Endothelial cell of umbilical vein (primary cell): ENCODE data around the gene NRG3. TPM values are rescaled to one million over a fixed set of nuclear protein-coding genes. Genes with fewer than 3 reads are reported as not detected.

Experiments used
- BruUV-seq: library from RNA; stranded (reverse); fragments of 400-500 nt; replicated peaks from 2 replicates; lab custom pipeline; 2021; lab: Mats Ljungman, UMichigan
- CTCF ChIA-PET: fragments of 300-600, 350-600 bp; sonication (Branson Sonifier 250); formaldehyde crosslinking; loops from one replicate; lab custom pipeline; 2021; ENCODE audit warnings: antibody characterized with exemption, inconsistent platforms; lab: Charles Lee
- POLR2A ChIA-PET: fragments of 300-600, 350-600 bp; sonication (Branson Sonifier 250); formaldehyde crosslinking; loops from one replicate; lab custom pipeline; 2021; ENCODE audit warnings: antibody characterized with exemption, inconsistent platforms; lab: Charles Lee
- DNase-seq: peaks from one replicate; pipeline ENCODE4 v3.0.0-alpha.2; 2011; ENCODE audit warnings: low read depth, low spot score
- FAIRE-seq: peaks from 2 replicates; lab custom pipeline; 2011; peaks lifted over from hg19 to GRCh38; lab: Jason Lieb, UNC
- H2AFZ ChIP-seq: 2 replicates; pipeline ENCODE4 v1.6.0; 2012; ENCODE audit warnings: low read depth, low read length, control low read depth, inconsistent platforms
- H3K27ac ChIP-seq: 2 replicates; pipeline ENCODE4 v1.5.1; 2011; ENCODE audit warnings: low read depth, mild to moderate bottlenecking, control low read depth, low read length, moderate library complexity; ENCODE audit not compliant: insufficient read depth
- H3K27me3 ChIP-seq, 2 experiments: 2 replicates each; pipeline versions ENCODE4 v1.6.0 to v1.6.1; 2011; ENCODE audit warnings: low read length in 2 of 2, mixed read lengths in 1 of 2; ENCODE audit not compliant: control insufficient read depth in 2 of 2, insufficient read depth in 2 of 2
- H3K36me3 ChIP-seq, 2 experiments: 2 replicates in 1 of 2; 3 replicates in 1 of 2; pipeline ENCODE4 v1.5.1; 2011; ENCODE audit warnings: low read length in 2 of 2, mild to moderate bottlenecking in 1 of 2, moderate library complexity in 1 of 2; ENCODE audit not compliant: control insufficient read depth in 2 of 2, insufficient read depth in 2 of 2; ENCODE audit errors: extremely low read depth in 1 of 2
- H3K4me1 ChIP-seq: 3 replicates; pipeline ENCODE4 v1.5.1; 2011; ENCODE audit warnings: mild to moderate bottlenecking, low read length; ENCODE audit not compliant: control insufficient read depth, insufficient read depth; ENCODE audit errors: extremely low read depth
- H3K4me2 ChIP-seq: 2 replicates; pipeline ENCODE4 v1.6.1; 2011; ENCODE audit warnings: low read length, control low read depth, mixed read lengths; ENCODE audit not compliant: insufficient read depth
- H3K4me3 ChIP-seq, 3 experiments: fragments of 200-600 bp in 1 of 3; sonication (generic), shearing (Covaris generic) in 1 of 3; replicated peaks in 1 of 3; 2 replicates each; pipeline ENCODE4 v1.5.1; 2011 to 2016; ENCODE audit warnings: control low read depth in 3 of 3, low read length in 3 of 3, mild to moderate bottlenecking in 2 of 3, inconsistent platforms in 1 of 3, low read depth in 1 of 3, moderate library complexity in 1 of 3; ENCODE audit not compliant: insufficient read depth in 1 of 3
- H3K79me2 ChIP-seq: 2 replicates; pipeline ENCODE4 v1.6.0; 2012; ENCODE audit warnings: low read length, inconsistent platforms; ENCODE audit not compliant: control insufficient read depth, insufficient read depth
- H3K9ac ChIP-seq: replicated peaks from 2 replicates; pipeline ENCODE3; 2011; ENCODE audit warnings: low read length, control low read depth; ENCODE audit not compliant: insufficient read depth; ENCODE audit errors: extremely low read depth
- H3K9me1 ChIP-seq: replicated peaks from 3 replicates; pipeline ENCODE4 v1.6.0; 2011; ENCODE audit warnings: mild to moderate bottlenecking, low read length; ENCODE audit not compliant: control insufficient read depth, insufficient read depth; ENCODE audit errors: extremely low read depth
- H3K9me3 ChIP-seq: replicated peaks from 2 replicates; pipeline ENCODE4 v1.5.1; 2012; ENCODE audit warnings: low read length, inconsistent platforms; ENCODE audit not compliant: control insufficient read depth, insufficient read depth
- H4K20me1 ChIP-seq: replicated peaks from 2 replicates; pipeline ENCODE3; 2011; ENCODE audit warnings: mild to moderate bottlenecking, low read length; ENCODE audit not compliant: control insufficient read depth, insufficient read depth; ENCODE audit errors: extremely low read depth
- EZH2 ChIP-seq: IDR thresholded peaks from 2 replicates; pipeline ENCODE4 v1.6.1; 2012; ENCODE audit warnings: borderline replicate concordance, low read depth, mild to moderate bottlenecking, moderate library complexity, low read length, inconsistent platforms; ENCODE audit not compliant: severe bottlenecking
- FOS ChIP-seq: IDR thresholded peaks from 2 replicates; pipeline ENCODE4 v1.6.1; 2011; ENCODE audit warnings: mild to moderate bottlenecking, low read length, moderate library complexity, borderline replicate concordance; ENCODE audit not compliant: insufficient read depth
- GATA2 ChIP-seq: IDR thresholded peaks from 2 replicates; pipeline ENCODE4 v1.7.0; 2011; ENCODE audit warnings: low read depth, mild to moderate bottlenecking, moderate library complexity, mixed read lengths, low read length; ENCODE audit not compliant: insufficient read length, insufficient read depth
- JUN ChIP-seq: IDR thresholded peaks from 2 replicates; pipeline ENCODE4 v1.6.1; 2011; ENCODE audit warnings: borderline replicate concordance, low read depth; ENCODE audit not compliant: insufficient read length, insufficient read depth
- MYC ChIP-seq: IDR thresholded peaks from one replicate; pipeline ENCODE4 v1.6.1; 2011; ENCODE audit warnings: mild to moderate bottlenecking, low read depth, low read length
- POLR2A ChIP-seq: IDR thresholded peaks from 2 replicates; pipeline ENCODE4 v1.6.1; 2012; ENCODE audit warnings: low read depth, mild to moderate bottlenecking, control low read depth, low read length
- POLR2AphosphoS5 ChIP-seq: IDR thresholded peaks from 2 replicates; pipeline ENCODE4 v1.6.1; 2012; ENCODE audit warnings: low read depth, mild to moderate bottlenecking, control low read depth, low read length, moderate library complexity; ENCODE audit not compliant: insufficient read depth
- dilution Hi-C: fragments of 300-500 bp; cut with MboI; formaldehyde crosslinking; loops from one replicate; pipeline ENCODE4 v1.15.0; 2019; ENCODE audit warnings: low sequenced_read_pairs; ENCODE audit not compliant: extremely low pct_ligation_motif_present
- intact Hi-C: fragments of 100-400 bp; cut with micrococcal nuclease; formaldehyde crosslinking; loops from one replicate; pipeline ENCODE4 v1.10.0; 2022
- polyA plus RNA-seq, 4 experiments: library from polyadenylated mRNA; depleted of rRNA in 3 of 4; stranded (reverse) in 3 of 4; unstranded in 1 of 4; fragments of >200 nt; gene quantifications; 2 replicates each; pipeline versions ENCODE4 v1.2.1 to v1.2.3, GENCODE V29; 2011 to 2012; ENCODE audit warnings: missing spikeins in 1 of 4
- total RNA-seq: library from RNA; stranded (reverse); gene quantifications from 2 replicates; pipeline ENCODE4 v1.2.3, GENCODE V29; 2021
- TF ChIP-seq, protein P1 (sequence below), 2 donors: IDR thresholded peaks; 1 replicate in 1 of 2; 2 replicates in 1 of 2; pipeline ENCODE4 v1.5.1; 2011; ENCODE audit warnings: low read length in 2 of 2, mild to moderate bottlenecking in 2 of 2, moderate library complexity in 2 of 2, control low read depth in 1 of 2, inconsistent platforms in 1 of 2, low read depth in 1 of 2; ENCODE audit not compliant: insufficient read depth in 1 of 2; ENCODE audit errors: extremely low read depth in 1 of 2

NRG3 gene
- total and polyA plus RNA-seq, 2 donors (not counting 3 experiments of a cell fraction or from before 2014, with no cell fraction given): 1.9 to 3.9 TPM

- DNase-seq (no peak), FAIRE-seq (no peak)
- CTCF ChIA-PET: interaction anchor here (1.4 to 2.8 kb wide), 3 partner anchors 11 to 890 kb away, joined by 4 to 10 read pairs (median 9); no protein-coding TSS in a partner anchor
- intact Hi-C loops: no loop called here
- peak overlapping the region; percentile 83 for H3K27ac ChIP-seq
- BruUV-seq: no TSS peak
- H3K79me2 ChIP-seq: no peaks in the 10 kb centered on the region
- H3K4me2 ChIP-seq: no peak overlapping the region
- dilution Hi-C loops: no loop called here
- H3K36me3 ChIP-seq: no peaks in the 10 kb centered on the region
- no peaks in the 10 kb centered on the region for H4K20me1 ChIP-seq
- POLR2A ChIA-PET: no interaction called here
- H3K4me3 ChIP-seq: no peak overlapping the region
- H3K9ac ChIP-seq: no peak overlapping the region
- H3K4me1 ChIP-seq: peaks cover 16% of the 10 kb centered on the region
- H3K9me3 ChIP-seq: no peaks in the 10 kb centered on the region
- H2AFZ ChIP-seq: no peak overlapping the region
- H3K9me1 ChIP-seq: no peaks in the 10 kb centered on the region
- TF ChIP-seq JUN (no peak), POLR2A (no peak), MYC (no peak), EZH2 (no peak)
- H3K27me3 ChIP-seq: no peaks in the 10 kb centered on the region
Observed at GRCh38 chr10:82981137-82981723, 1106.2 kb downstream of the NRG3 start.

DNA sequence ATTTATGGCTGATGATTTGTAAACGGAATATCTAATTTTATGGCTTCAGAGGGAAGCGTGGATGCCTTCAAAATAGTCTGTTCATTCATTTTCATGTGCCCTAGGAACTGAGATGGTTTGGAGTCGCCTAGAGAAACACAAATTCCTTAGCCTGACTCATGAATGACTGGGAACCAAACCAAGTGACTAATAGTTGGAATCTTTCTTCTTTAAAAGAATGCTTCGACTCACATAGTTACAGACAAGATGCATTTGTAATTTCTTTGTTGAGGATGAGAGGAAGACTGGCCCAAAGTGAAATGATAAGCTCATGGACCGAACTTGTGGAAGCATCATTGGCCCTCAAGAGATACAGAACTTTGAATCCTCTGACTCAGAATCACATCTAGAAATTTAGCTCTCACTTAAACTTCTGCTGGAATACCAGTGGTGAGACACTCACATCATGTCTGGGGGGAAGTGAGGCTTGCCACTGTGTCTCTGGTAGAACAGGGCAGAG, 1107.2 kb downstream of the NRG3 start:
- no peaks in the 10 kb centered on the region for H3K9me3 ChIP-seq
- dilution Hi-C loops (no loop called here), intact Hi-C loops (loop anchor here (1.0 to 2.0 kb wide), 2 partner anchors 13 to 889 kb away; no protein-coding TSS in a partner anchor)
- DNase-seq (peak; percentile 88), FAIRE-seq (peak; percentile 77)
- peak overlapping the region; percentile 7 for H3K4me2 ChIP-seq
- H3K9ac ChIP-seq: peak overlapping the region; percentile 30
- H3K27me3 ChIP-seq: no peaks in the 10 kb centered on the region
- POLR2A ChIA-PET: no interaction called here
- peak overlapping the region; percentile 83 for H3K27ac ChIP-seq
- H3K4me1 ChIP-seq: peaks cover 16% of the 10 kb centered on the region
- H3K4me3 ChIP-seq: no peak overlapping the region
- BruUV-seq: no TSS peak
- CTCF ChIA-PET: interaction anchor here (1.4 to 2.8 kb wide), 3 partner anchors 10 to 889 kb away, joined by 4 to 10 read pairs (median 9); no protein-coding TSS in a partner anchor
- peak overlapping the region; percentile 75 for H2AFZ ChIP-seq
- no peaks in the 10 kb centered on the region for H3K9me1 ChIP-seq
- H3K79me2 ChIP-seq: no peaks in the 10 kb centered on the region
- H3K36me3 ChIP-seq: no peaks in the 10 kb centered on the region
- TF ChIP-seq FOS (peak; percentile 85), POLR2AphosphoS5 (peak; percentile 48), POLR2A (no peak), GATA2 (no peak), JUN (peak; percentile 80), MYC (no peak), EZH2 (no peak)
- TF ChIP-seq, protein P1, sequence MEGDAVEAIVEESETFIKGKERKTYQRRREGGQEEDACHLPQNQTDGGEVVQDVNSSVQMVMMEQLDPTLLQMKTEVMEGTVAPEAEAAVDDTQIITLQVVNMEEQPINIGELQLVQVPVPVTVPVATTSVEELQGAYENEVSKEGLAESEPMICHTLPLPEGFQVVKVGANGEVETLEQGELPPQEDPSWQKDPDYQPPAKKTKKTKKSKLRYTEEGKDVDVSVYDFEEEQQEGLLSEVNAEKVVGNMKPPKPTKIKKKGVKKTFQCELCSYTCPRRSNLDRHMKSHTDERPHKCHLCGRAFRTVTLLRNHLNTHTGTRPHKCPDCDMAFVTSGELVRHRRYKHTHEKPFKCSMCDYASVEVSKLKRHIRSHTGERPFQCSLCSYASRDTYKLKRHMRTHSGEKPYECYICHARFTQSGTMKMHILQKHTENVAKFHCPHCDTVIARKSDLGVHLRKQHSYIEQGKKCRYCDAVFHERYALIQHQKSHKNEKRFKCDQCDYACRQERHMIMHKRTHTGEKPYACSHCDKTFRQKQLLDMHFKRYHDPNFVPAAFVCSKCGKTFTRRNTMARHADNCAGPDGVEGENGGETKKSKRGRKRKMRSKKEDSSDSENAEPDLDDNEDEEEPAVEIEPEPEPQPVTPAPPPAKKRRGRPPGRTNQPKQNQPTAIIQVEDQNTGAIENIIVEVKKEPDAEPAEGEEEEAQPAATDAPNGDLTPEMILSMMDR (IDR thresholded peaks at IDR 0.05; ENCODE audit: extremely low read depth in 1 of 2, insufficient read depth in 1 of 2, low read depth in 1 of 2, low read length in 2 of 2): no peak
- H4K20me1 ChIP-seq: no peaks in the 10 kb centered on the region
